ENCODE results near the gene KTN1.

The KTN1 gene

GRCh38 chr14:55712491-55712890 lies 132.5 kb downstream of the KTN1 start:
- TF ChIP-seq CTCF (IDR thresholded peaks at IDR 0.05; ENCODE audit: low read length, missing control alignments): no peak
- no peak overlapping the region for H3K4me3 ChIP-seq (replicated peaks; ENCODE audit: low read depth, low read length)
- no peak for DNase-seq (ENCODE audit: low read depth)

GRCh38 chr14:55713486-55713885 lies 133.5 kb downstream of the KTN1 start:
- peak; percentile 23 for DNase-seq (ENCODE audit: low read depth)
- no peak overlapping the region for H3K4me3 ChIP-seq (replicated peaks; ENCODE audit: low read depth, low read length)
- no peak for TF ChIP-seq CTCF (IDR thresholded peaks at IDR 0.05; ENCODE audit: low read length, missing control alignments)

- no peak for TF ChIP-seq CTCF (IDR thresholded peaks at IDR 0.05; ENCODE audit: low read length, missing control alignments)
- peak; percentile 69 for DNase-seq (ENCODE audit: low read depth)
- H3K4me3 ChIP-seq (replicated peaks; ENCODE audit: low read depth, low read length): no peak overlapping the region
Measured at GRCh38 chr14:55715889-55716288, 135.9 kb downstream of the KTN1 start.

GRCh38 chr14:55717621-55718020 lies 137.6 kb downstream of the KTN1 start:
- no peak for DNase-seq (ENCODE audit: low read depth)
- TF ChIP-seq CTCF (IDR thresholded peaks at IDR 0.05; ENCODE audit: low read length, missing control alignments): no peak
- no peak overlapping the region for H3K4me3 ChIP-seq (replicated peaks; ENCODE audit: low read depth, low read length)

GRCh38 chr14:55718551-55718950 lies 138.5 kb downstream of the KTN1 start:
- no peak for TF ChIP-seq CTCF (IDR thresholded peaks at IDR 0.05; ENCODE audit: low read length, missing control alignments)
- H3K4me3 ChIP-seq (replicated peaks; ENCODE audit: low read depth, low read length): no peak overlapping the region
- no peak for DNase-seq (ENCODE audit: low read depth)

- DNase-seq (ENCODE audit: low read depth): no peak
- H3K4me3 ChIP-seq (replicated peaks; ENCODE audit: low read depth, low read length): no peak overlapping the region
- TF ChIP-seq CTCF (IDR thresholded peaks at IDR 0.05; ENCODE audit: low read length, missing control alignments): no peak
Measured at GRCh38 chr14:55720796-55721195, 140.8 kb downstream of the KTN1 start.

GRCh38 chr14:55721353-55721752 lies 141.3 kb downstream of the KTN1 start:
- DNase-seq (ENCODE audit: low read depth): peak; percentile 96
- peak; percentile 10 for TF ChIP-seq CTCF (IDR thresholded peaks at IDR 0.05; ENCODE audit: low read length, missing control alignments)

More at GRCh38 chr14:55721353-55721752, 141.3 kb downstream of the KTN1 start:
- H3K4me3 ChIP-seq (replicated peaks; ENCODE audit: low read depth, low read length): no peak overlapping the region

All from fibroblast of pulmonary artery (primary cell).